DND-41 (cell line): Measurements from ENCODE around the gene ZC3H12C.

Experiments
- ATAC-seq: fragments of 200-7000 bp; cut with Tn5 transposase; 3 replicates; pipeline ENCODE4 v1.9.1; 2021; ENCODE audit warnings: low read depth; ENCODE audit not compliant: insufficient read depth
- DNase-seq: peaks from one replicate; pipeline ENCODE4 v3.0.0-alpha.2; 2020
- H2AFZ ChIP-seq: 2 replicates; pipeline ENCODE4 v1.6.0; 2012; ENCODE audit warnings: low read depth, low read length
- H3K27ac ChIP-seq: 2 replicates; pipeline ENCODE4 v1.5.1; 2012; ENCODE audit warnings: low read length, inconsistent platforms
- H3K27me3 ChIP-seq: fragments of 200-600 bp; sonication (generic); 2 replicates; pipeline ENCODE4 v1.6.0; 2012; ENCODE audit warnings: low read length, mild to moderate bottlenecking, inconsistent platforms; ENCODE audit not compliant: insufficient read depth, poor library complexity
- H3K36me3 ChIP-seq: 2 replicates; pipeline ENCODE4 v1.5.1; 2012; ENCODE audit warnings: low read length, inconsistent platforms; ENCODE audit not compliant: insufficient read depth
- H3K4me1 ChIP-seq: 2 replicates; pipeline ENCODE4 v1.5.1; 2012; ENCODE audit warnings: mild to moderate bottlenecking, low read length; ENCODE audit not compliant: insufficient read depth
- H3K4me2 ChIP-seq: 2 replicates; pipeline ENCODE4 v1.6.0; 2012; ENCODE audit warnings: mild to moderate bottlenecking, moderate library complexity, low read length, inconsistent platforms; ENCODE audit not compliant: insufficient read depth
- H3K4me3 ChIP-seq, 2 experiments: fragments of 200-600 bp in 1 of 2; shearing (Covaris generic) in 1 of 2; 2 replicates each; pipeline ENCODE4 v1.5.1; 2012 to 2016; ENCODE audit warnings: inconsistent platforms in 2 of 2, low read length in 2 of 2, mild to moderate bottlenecking in 2 of 2, low read depth in 1 of 2, moderate library complexity in 1 of 2
- H3K79me2 ChIP-seq: 2 replicates; pipeline ENCODE4 v1.6.0; 2012; ENCODE audit warnings: low read length, inconsistent platforms; ENCODE audit not compliant: insufficient read depth
- H3K9ac ChIP-seq: 2 replicates; pipeline ENCODE4 v1.6.0; 2012; ENCODE audit warnings: low read depth, mild to moderate bottlenecking, inconsistent platforms, low read length, moderate library complexity
- H3K9me3 ChIP-seq: 2 replicates; pipeline ENCODE4 v1.5.1; 2012; ENCODE audit warnings: low read length, moderate library complexity, mild to moderate bottlenecking, inconsistent platforms; ENCODE audit not compliant: insufficient read depth, severe bottlenecking
- H4K20me1 ChIP-seq: 2 replicates; pipeline ENCODE4 v1.6.0; 2012; ENCODE audit warnings: low read length; ENCODE audit not compliant: insufficient read depth
- CTCF ChIP-seq: IDR thresholded peaks from 2 replicates; pipeline ENCODE4 v1.5.1; 2012; ENCODE audit warnings: borderline replicate concordance, low read length, moderate library complexity, mild to moderate bottlenecking; ENCODE audit not compliant: poor library complexity, severe bottlenecking; ENCODE audit errors: extremely low read depth
- EZH2 ChIP-seq: IDR thresholded peaks from 3 replicates; pipeline ENCODE4 v1.6.1; 2012; ENCODE audit warnings: borderline replicate concordance, low read depth, mild to moderate bottlenecking, moderate library complexity, low read length, inconsistent platforms; ENCODE audit not compliant: severe bottlenecking

The ZC3H12C gene

GRCh38 chr11:110092515-110093406 is at the start of gene ZC3H12C:
TSS of gene ZC3H12C (plus strand) at chr11:110093392. CDS start at chr11:110093412, 20 bp downstream.
- DNase-seq (no peak), ATAC-seq (no peak)
- H3K27me3 ChIP-seq, result no peaks in the 10 kb centered on the region

GRCh38 chr11:110044226-110044968 is 48.8 kb upstream of the ZC3H12C start:
- no peak overlapping the region for H3K9ac ChIP-seq
- no peaks in the 10 kb centered on the region for H4K20me1 ChIP-seq
- no peaks in the 10 kb centered on the region for H3K4me1 ChIP-seq
- H3K4me2 ChIP-seq, result no peak overlapping the region
- no peaks in the 10 kb centered on the region for H3K36me3 ChIP-seq
- H3K4me3 ChIP-seq, result no peak overlapping the region
- no peak overlapping the region for H3K27ac ChIP-seq
- no peaks in the 10 kb centered on the region for H3K9me3 ChIP-seq
- no peaks in the 10 kb centered on the region for H3K27me3 ChIP-seq
- H2AFZ ChIP-seq, result no peak overlapping the region
- DNase-seq (no peak), ATAC-seq (no peak)
- H3K79me2 ChIP-seq, result no peaks in the 10 kb centered on the region
- TF ChIP-seq EZH2 (no peak), CTCF (no peak)

More at GRCh38 chr11:110092515-110093406, at the start of gene ZC3H12C:
- no peaks in the 10 kb centered on the region for H3K9me3 ChIP-seq
- no peaks in the 10 kb centered on the region for H3K79me2 ChIP-seq
- no peak within 1 kb of the TSS for H2AFZ ChIP-seq
- no peaks in the 10 kb centered on the region for H4K20me1 ChIP-seq
- H3K4me3 ChIP-seq, result no peak within 1 kb of the TSS
- no peaks in the 10 kb centered on the region for H3K4me1 ChIP-seq
- TF ChIP-seq EZH2, result no peak
- TF ChIP-seq CTCF, result no peak
- H3K9ac ChIP-seq, result no peak within 1 kb of the TSS
- H3K27ac ChIP-seq, result no peak within 1 kb of the TSS
- H3K36me3 ChIP-seq, result no peaks in the 10 kb centered on the region
- H3K4me2 ChIP-seq, result no peak within 1 kb of the TSS

GRCh38 chr11:110046775-110047380 is 46.3 kb upstream of the ZC3H12C start:
- Histone ChIP-seq H3K27ac (no peak overlapping the region), H3K4me1 (no peaks in the 10 kb centered on the region), H3K9me3 (no peaks in the 10 kb centered on the region), H2AFZ (no peak overlapping the region), H3K9ac (no peak overlapping the region), H4K20me1 (no peaks in the 10 kb centered on the region), H3K36me3 (no peaks in the 10 kb centered on the region), H3K27me3 (no peaks in the 10 kb centered on the region), H3K4me2 (no peak overlapping the region), H3K4me3 (no peak overlapping the region), H3K79me2 (no peaks in the 10 kb centered on the region)
- DNase-seq (no peak), ATAC-seq (no peak)
- no peak for TF ChIP-seq EZH2
- TF ChIP-seq CTCF, result no peak
